H1 (cell line): ENCODE measurements around the gene JAG1. TPM values are rescaled to one million over a fixed set of nuclear protein-coding genes. Genes with fewer than 3 reads are reported as not detected.

Experiments
- CTCF ChIA-PET: fragments of 300-600 bp; sonication (Branson Sonifier 250); formaldehyde crosslinking; loops from one replicate; lab custom pipeline; 2021; ENCODE audit not compliant: partially characterized antibody; lab: Charles Lee
- POLR2A ChIA-PET: fragments of 300-600 bp; sonication (Branson Sonifier 250); formaldehyde crosslinking; loops from one replicate; lab custom pipeline; 2021; ENCODE audit warnings: inconsistent platforms; ENCODE audit not compliant: partially characterized antibody; lab: Charles Lee
- DNase-seq, 2 experiments: peaks; one replicate each; pipeline versions ENCODE4 v3.0.0 to v3.0.0-alpha.2; 2010 to 2022; ENCODE audit warnings: low spot score in 2 of 2, low read depth in 1 of 2, mixed read lengths in 1 of 2
- FAIRE-seq: peaks from 2 replicates; lab custom pipeline; 2011; peaks lifted over from hg19 to GRCh38; lab: Jason Lieb, UNC
- H2AFZ ChIP-seq: 2 replicates; pipeline ENCODE4 v1.8.1; 2012; ENCODE audit warnings: low read length, inconsistent platforms
- H2AK5ac ChIP-seq: 2 replicates; pipeline ENCODE4 v1.6.1; 2013; ENCODE audit warnings: low read depth, low read length
- H2BK120ac ChIP-seq: replicated peaks from 2 replicates; pipeline ENCODE3; 2013; ENCODE audit warnings: low read depth, low read length, inconsistent platforms
- H2BK12ac ChIP-seq: 2 replicates; pipeline ENCODE4 v1.6.1; 2013; ENCODE audit warnings: low read depth, low read length
- H2BK15ac ChIP-seq: 2 replicates; pipeline ENCODE4 v1.6.1; 2013; ENCODE audit warnings: low read length
- H2BK20ac ChIP-seq: 2 replicates; pipeline ENCODE4 v1.6.1; 2013; ENCODE audit warnings: low read length
- H2BK5ac ChIP-seq: 2 replicates; pipeline ENCODE4 v1.6.1; 2013; ENCODE audit warnings: low read depth, low read length
- H3K14ac ChIP-seq: 2 replicates; pipeline ENCODE4 v1.6.1; 2013; ENCODE audit warnings: inconsistent platforms; ENCODE audit not compliant: insufficient read length
- H3K18ac ChIP-seq: 2 replicates; pipeline ENCODE4 v1.6.1; 2013; ENCODE audit warnings: low read length; ENCODE audit errors: extremely low read depth
- H3K23ac ChIP-seq: 2 replicates; pipeline ENCODE4 v1.6.1; 2013; ENCODE audit warnings: inconsistent platforms; ENCODE audit not compliant: insufficient read length
- H3K23me2 ChIP-seq: 2 replicates; pipeline ENCODE4 v1.6.1; 2013; ENCODE audit warnings: low read depth, low read length
- H3K27ac ChIP-seq: 2 replicates; pipeline ENCODE4 v1.6.1; 2011; ENCODE audit warnings: low read depth, low read length, inconsistent platforms
- H3K27me3 ChIP-seq, 4 experiments: replicated peaks in 1 of 4; 1 replicate in 1 of 4; 2 replicates in 3 of 4; pipeline versions ENCODE4 v1.6.1 to v1.8.1; 2011 to 2013; ENCODE audit warnings: low read length in 3 of 4, mild to moderate bottlenecking in 3 of 4, inconsistent platforms in 2 of 4, mixed read lengths in 2 of 4, moderate library complexity in 1 of 4; ENCODE audit not compliant: control insufficient read depth in 3 of 4, insufficient read depth in 3 of 4; ENCODE audit errors: extremely low read depth in 1 of 4
- H3K36me3 ChIP-seq, 4 experiments: 2 replicates each; pipeline versions ENCODE4 v1.6.1 to v1.8.1; 2011 to 2013; ENCODE audit warnings: mild to moderate bottlenecking in 4 of 4, low read length in 3 of 4, moderate library complexity in 2 of 4, control low read depth in 1 of 4, inconsistent platforms in 1 of 4; ENCODE audit not compliant: insufficient read depth in 4 of 4, control insufficient read depth in 2 of 4
- H3K4ac ChIP-seq: replicated peaks from 2 replicates; pipeline ENCODE3; 2013; ENCODE audit warnings: low read length, low read depth, mixed read lengths, inconsistent platforms; ENCODE audit not compliant: insufficient read length
- H3K4me1 ChIP-seq, 4 experiments: replicated peaks in 1 of 4; 1 replicate in 1 of 4; 2 replicates in 3 of 4; pipeline versions ENCODE4 v1.6.1 to v1.8.1; 2011 to 2013; ENCODE audit warnings: low read length in 3 of 4, inconsistent platforms in 2 of 4, mixed read lengths in 1 of 4; ENCODE audit not compliant: insufficient read depth in 4 of 4, control insufficient read depth in 3 of 4
- H3K4me2 ChIP-seq, 2 experiments: 2 replicates each; pipeline versions ENCODE4 v1.6.1 to v1.8.1; 2011 to 2013; ENCODE audit warnings: low read depth in 2 of 2, low read length in 2 of 2, control low read depth in 1 of 2, inconsistent platforms in 1 of 2, mild to moderate bottlenecking in 1 of 2; ENCODE audit not compliant: insufficient read depth in 1 of 2
- H3K4me3 ChIP-seq, 4 experiments: fragments of 200-600, 300-600 bp in 1 of 4; sonication (generic), shearing (Covaris generic), sonication (Bioruptor Twin) in 1 of 4; 2 replicates each; pipeline versions ENCODE4 v1.5.1 to v1.8.1; 2011 to 2016; ENCODE audit warnings: low read length in 4 of 4, low read depth in 3 of 4, control low read depth in 2 of 4, inconsistent platforms in 2 of 4, mild to moderate bottlenecking in 2 of 4, mixed read lengths in 1 of 4, moderate library complexity in 1 of 4; ENCODE audit not compliant: insufficient read depth in 2 of 4; ENCODE audit errors: extremely low read depth in 1 of 4
- H3K56ac ChIP-seq: replicated peaks from 2 replicates; pipeline ENCODE3; 2013; ENCODE audit warnings: low read depth, mild to moderate bottlenecking, mixed read lengths, low read length, inconsistent platforms; ENCODE audit not compliant: insufficient read length
- H3K79me1 ChIP-seq: 2 replicates; pipeline ENCODE4 v1.6.1; 2013; ENCODE audit warnings: low read depth, low read length, control low read depth
- H3K79me2 ChIP-seq, 2 experiments: 2 replicates each; pipeline versions ENCODE4 v1.6.1 to v1.8.1; 2012 to 2013; ENCODE audit warnings: low read length in 2 of 2, mild to moderate bottlenecking in 2 of 2, inconsistent platforms in 1 of 2; ENCODE audit not compliant: insufficient read depth in 2 of 2, control insufficient read depth in 1 of 2
- H3K9ac ChIP-seq, 4 experiments: replicated peaks in 1 of 4; 1 replicate in 1 of 4; 2 replicates in 3 of 4; pipeline versions ENCODE4 v1.6.1 to v1.8.1; 2011 to 2013; ENCODE audit warnings: low read depth in 3 of 4, low read length in 3 of 4, control low read depth in 2 of 4, mild to moderate bottlenecking in 2 of 4, moderate library complexity in 2 of 4, inconsistent platforms in 1 of 4; ENCODE audit errors: extremely low read depth in 1 of 4
- H3K9me3 ChIP-seq, 2 experiments: 2 replicates each; pipeline versions ENCODE4 v1.6.1 to v1.8.1; 2012 to 2013; ENCODE audit warnings: mild to moderate bottlenecking in 2 of 2, moderate library complexity in 2 of 2, control low read depth in 1 of 2, inconsistent platforms in 1 of 2, low read depth in 1 of 2, low read length in 1 of 2, mixed read lengths in 1 of 2; ENCODE audit not compliant: insufficient read depth in 2 of 2
- H4K20me1 ChIP-seq, 2 experiments: replicated peaks in 1 of 2; 2 replicates each; pipeline versions ENCODE3 to v1.8.1; 2011 to 2013; ENCODE audit warnings: inconsistent platforms in 2 of 2, low read length in 2 of 2, mild to moderate bottlenecking in 1 of 2; ENCODE audit not compliant: insufficient read depth in 2 of 2, control insufficient read depth in 1 of 2
- H4K5ac ChIP-seq: 2 replicates; pipeline ENCODE4 v1.6.1; 2013; ENCODE audit warnings: low read length, low read depth, mixed read lengths, inconsistent platforms; ENCODE audit not compliant: insufficient read length
- H4K8ac ChIP-seq: 2 replicates; pipeline ENCODE4 v1.8.0; 2013; ENCODE audit warnings: mild to moderate bottlenecking, moderate library complexity, low read length, inconsistent platforms; ENCODE audit not compliant: insufficient read depth; ENCODE audit errors: extremely low read depth
- H4K91ac ChIP-seq: replicated peaks from 2 replicates; pipeline ENCODE3; 2013; ENCODE audit warnings: low read length, mixed read lengths, inconsistent platforms; ENCODE audit not compliant: insufficient read length
- SIN3A ChIP-seq, 2 experiments: IDR thresholded peaks in 1 of 2; conservative IDR thresholded peaks in 1 of 2; 2 replicates each; pipeline ENCODE4 v1.6.1; 2011 to 2012; ENCODE audit warnings: low read length in 2 of 2, improper control_type of control experiment in 1 of 2, low read depth in 1 of 2, mild to moderate bottlenecking in 1 of 2
- WGBS, 2 experiments: shearing (Covaris generic) in 1 of 2; methylation state at CpG; one replicate each; pipeline versions ENCODE4 v1.1.6 to v1.1.7; 2013 to 2015; ENCODE audit warnings: low lambda C conversion rate in 2 of 2, mixed read lengths in 2 of 2, inconsistent platforms in 1 of 2, low coverage in 1 of 2, missing lambda C conversion rate in 1 of 2; ENCODE audit not compliant: insufficient replicate concordance in 2 of 2, insufficient coverage in 1 of 2, insufficient read length in 1 of 2; ENCODE audit errors: extremely low coverage in 1 of 2, missing lambda C conversion rate in 1 of 2; 5-methylcytosine and 5-hydroxymethylcytosine counted together
- polyA plus RNA-seq, 7 experiments: library from polyadenylated mRNA; depleted of rRNA in 3 of 7; stranded (reverse) in 5 of 7; unstranded in 2 of 7; fragments of >200 nt in 5 of 7; fragments of 200-250 nt in 2 of 7; gene quantifications; 1 replicate in 5 of 7; 2 replicates in 1 of 7; 4 replicates in 1 of 7; pipeline versions ENCODE4 v1.2.1 to v1.2.3, GENCODE V29; 2011 to 2013; ENCODE audit warnings: missing spikeins in 2 of 7, mixed read lengths in 2 of 7
- total RNA-seq: library from RNA; stranded (reverse); fragmentation: NEBNext Ultra II Directional; extraction: Animal tissue kit (Norgen Biotek cat#: 25700); gene quantifications from 2 replicates; pipeline ENCODE4 v1.2.1, GENCODE V29; 2021
- TF ChIP-seq, protein P1 (sequence below): IDR thresholded peaks from 2 replicates; pipeline ENCODE4 v1.6.1; 2012; ENCODE audit warnings: inconsistent platforms

The JAG1 gene
- total and polyA plus RNA-seq, 2 of the 8 experiments (the other 6 are each of a cell fraction or from before 2014, with no cell fraction given): 13.5 to 27.3 TPM

DNA sequence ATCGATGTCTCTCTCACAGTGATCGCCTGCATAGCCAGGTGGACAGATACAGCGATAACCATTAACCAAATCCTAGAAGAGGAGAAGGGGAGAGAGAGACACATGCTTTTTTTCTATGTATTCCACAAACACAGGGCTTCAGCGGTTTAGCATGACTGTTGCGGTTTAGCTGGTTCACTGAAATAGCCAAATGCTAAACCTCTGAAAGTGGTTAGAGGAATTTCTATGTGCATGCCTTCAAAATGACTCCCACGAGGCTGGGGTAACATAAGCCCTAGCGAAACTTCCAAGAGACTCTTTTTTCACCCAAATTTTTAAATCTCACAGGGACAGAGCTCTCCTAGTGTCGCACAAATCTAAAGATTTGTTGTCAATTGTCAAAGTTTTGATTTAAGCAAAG lies 25.1 kb downstream of the JAG1 start:
- POLR2A ChIA-PET: interaction anchor here (1.0 kb wide), 1 partner anchor 9 kb away, joined by 3 read pairs; no protein-coding TSS in a partner anchor
- no peak overlapping the region; a peak in 1 of 4 replicates for H3K4me2 ChIP-seq
- no peak overlapping the region for H3K27ac ChIP-seq
- FAIRE-seq: no peak
- no peak overlapping the region for H3K18ac ChIP-seq
- H3K9me3 ChIP-seq: no peaks in the 10 kb centered on the region
- no peak overlapping the region for H2BK5ac ChIP-seq
- H3K4me3 ChIP-seq: no peak overlapping the region
- peaks cover 2 to 12% of the 10 kb centered on the region in 2 experiments for H4K20me1 ChIP-seq
- no peak overlapping the region for H3K56ac ChIP-seq
- TF ChIP-seq, protein P1, sequence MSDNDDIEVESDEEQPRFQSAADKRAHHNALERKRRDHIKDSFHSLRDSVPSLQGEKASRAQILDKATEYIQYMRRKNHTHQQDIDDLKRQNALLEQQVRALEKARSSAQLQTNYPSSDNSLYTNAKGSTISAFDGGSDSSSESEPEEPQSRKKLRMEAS: no peak
- TF ChIP-seq SIN3A (conservative IDR thresholded peaks at IDR 0.05 in 1 of 2, IDR thresholded peaks at IDR 0.05 in 1 of 2; ENCODE audit: low read depth in 1 of 2, low read length in 2 of 2): no peak
- H4K91ac ChIP-seq: no peak overlapping the region
- H2AFZ ChIP-seq: no peak overlapping the region
- H3K79me2 ChIP-seq: peaks cover 0 to 13% of the 10 kb centered on the region in 2 experiments; a peak in 2 of 4 replicates
- CTCF ChIA-PET: interaction anchor here (1.0 to 6.6 kb wide), 4 partner anchors 11 to 97 kb away, joined by 3 to 55 read pairs (median 6); no protein-coding TSS in a partner anchor
- H3K23me2 ChIP-seq: no peaks in the 10 kb centered on the region
- no peaks in the 10 kb centered on the region for H3K79me1 ChIP-seq
- H3K27me3 ChIP-seq: no peaks in the 10 kb centered on the region
- peaks cover 5 to 25% (median 13%) of the 10 kb centered on the region in 4 experiments; a peak in 6 of 7 replicates for H3K4me1 ChIP-seq
- no peak overlapping the region for H2BK120ac ChIP-seq
- H2BK12ac ChIP-seq: no peak overlapping the region
- H3K9ac ChIP-seq: no peak overlapping the region
- H4K8ac ChIP-seq: no peak overlapping the region
- peaks cover 24 to 90% (median 64%) of the 10 kb centered on the region in 4 experiments for H3K36me3 ChIP-seq
- H2AK5ac ChIP-seq: no peak overlapping the region
- no peak overlapping the region for H2BK15ac ChIP-seq
- no peak for DNase-seq
- H3K4ac ChIP-seq: no peak overlapping the region
- no peak overlapping the region for H3K23ac ChIP-seq
- H4K5ac ChIP-seq: no peak overlapping the region
- H2BK20ac ChIP-seq: no peak overlapping the region
- WGBS, 2 experiments: 90% methylated on average over 8 of the region's 8 CpGs; no CpG with 5 or more reads in 1 of the 2 experiments
- no peak overlapping the region for H3K14ac ChIP-seq
